GM12878 (cell line): ENCODE results near the gene CENPP.

Source experiments
- CBX3 ChIP-seq: fragments of 200-600 bp; sonication (generic); IDR thresholded peaks from 2 replicates; pipeline ENCODE4 v1.6.1; 2016; ENCODE audit warnings: low read depth, borderline replicate concordance
- CTCF ChIP-seq, 3 experiments: IDR thresholded peaks in 2 of 3; conservative IDR thresholded peaks in 1 of 3; 2 replicates each; pipeline ENCODE4 v1.5.1; 2011; ENCODE audit warnings: low read depth in 3 of 3, low read length in 3 of 3, mild to moderate bottlenecking in 3 of 3, control low read depth in 2 of 3, moderate library complexity in 2 of 3, inconsistent platforms in 1 of 3, mixed read lengths in 1 of 3; ENCODE audit not compliant: control insufficient read depth in 2 of 3, insufficient read depth in 1 of 3; ENCODE audit errors: extremely low read depth in 1 of 3
- FOXK2 ChIP-seq: fragments of 450-650 bp; IDR thresholded peaks from 2 replicates; pipeline ENCODE4 v1.6.1; 2017; ENCODE audit warnings: mild to moderate bottlenecking, moderate library complexity
- HDGF ChIP-seq: fragments of 450-650 bp; IDR thresholded peaks from 2 replicates; pipeline ENCODE4 v1.6.1; 2016; ENCODE audit warnings: antibody characterized with exemption
- POLR2A ChIP-seq: IDR thresholded peaks from 2 replicates; pipeline ENCODE4 v1.6.1; 2011; ENCODE audit warnings: low read depth, mild to moderate bottlenecking, low read length
- POLR2AphosphoS5 ChIP-seq: IDR thresholded peaks from 2 replicates; pipeline ENCODE4 v1.6.1; 2011; ENCODE audit warnings: mild to moderate bottlenecking, low read length, inconsistent platforms
- RCOR1 ChIP-seq: conservative IDR thresholded peaks from 2 replicates; pipeline ENCODE4 v1.6.1; 2012; ENCODE audit warnings: low read depth, low read length, improper control_type of control experiment
- REST ChIP-seq: IDR thresholded peaks from 2 replicates; pipeline ENCODE4 v1.6.1; 2012; ENCODE audit warnings: mild to moderate bottlenecking, low read depth, low read length
- RFX5 ChIP-seq: IDR thresholded peaks from 2 replicates; pipeline ENCODE4 v1.6.1; 2011; ENCODE audit warnings: low read depth, low read length, improper control_type of control experiment
- SP1 ChIP-seq: IDR thresholded peaks from one replicate; pipeline ENCODE4 v1.6.1; 2011; ENCODE audit warnings: low read depth, low read length
- TAF1 ChIP-seq: IDR thresholded peaks from 2 replicates; pipeline ENCODE4 v1.6.1; 2011; ENCODE audit warnings: mild to moderate bottlenecking, low read depth, low read length, borderline replicate concordance
- TF ChIP-seq, protein P1 (sequence below): IDR thresholded peaks from 2 replicates; pipeline ENCODE4 v1.6.1; 2011; ENCODE audit warnings: borderline replicate concordance, low read depth, mild to moderate bottlenecking, moderate library complexity, low read length; ENCODE audit not compliant: insufficient read depth, poor library complexity, severe bottlenecking
- TF ChIP-seq, protein P2 (sequence below): IDR thresholded peaks from 2 replicates; pipeline ENCODE4 v1.6.1; 2012; ENCODE audit warnings: low read depth, low read length, improper control_type of control experiment
- TF ChIP-seq, protein P3 (sequence below): fragments of 450-650 bp; IDR thresholded peaks from 2 replicates; pipeline ENCODE4 v1.6.1; 2014; ENCODE audit warnings: mild to moderate bottlenecking

- TF ChIP-seq CTCF (IDR thresholded peaks at IDR 0.05 in 2 of 3, conservative IDR thresholded peaks at IDR 0.05 in 1 of 3; ENCODE audit: control insufficient read depth in 2 of 3, extremely low read depth in 1 of 3, insufficient read depth in 1 of 3, low read depth in 3 of 3, low read length in 3 of 3) (no peak), RFX5 (no peak), SP1 (no peak), HDGF (no peak), FOXK2 (no peak), POLR2A (no peak), TAF1 (no peak), CBX3 (no peak), REST (no peak), POLR2AphosphoS5 (no peak), RCOR1 (no peak)
- TF ChIP-seq, protein P1, sequence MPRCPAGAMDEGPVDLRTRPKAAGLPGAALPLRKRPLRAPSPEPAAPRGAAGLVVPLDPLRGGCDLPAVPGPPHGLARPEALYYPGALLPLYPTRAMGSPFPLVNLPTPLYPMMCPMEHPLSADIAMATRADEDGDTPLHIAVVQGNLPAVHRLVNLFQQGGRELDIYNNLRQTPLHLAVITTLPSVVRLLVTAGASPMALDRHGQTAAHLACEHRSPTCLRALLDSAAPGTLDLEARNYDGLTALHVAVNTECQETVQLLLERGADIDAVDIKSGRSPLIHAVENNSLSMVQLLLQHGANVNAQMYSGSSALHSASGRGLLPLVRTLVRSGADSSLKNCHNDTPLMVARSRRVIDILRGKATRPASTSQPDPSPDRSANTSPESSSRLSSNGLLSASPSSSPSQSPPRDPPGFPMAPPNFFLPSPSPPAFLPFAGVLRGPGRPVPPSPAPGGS, result no peak
- TF ChIP-seq, protein P2, sequence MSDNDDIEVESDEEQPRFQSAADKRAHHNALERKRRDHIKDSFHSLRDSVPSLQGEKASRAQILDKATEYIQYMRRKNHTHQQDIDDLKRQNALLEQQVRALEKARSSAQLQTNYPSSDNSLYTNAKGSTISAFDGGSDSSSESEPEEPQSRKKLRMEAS, result no peak
- TF ChIP-seq, protein P3, sequence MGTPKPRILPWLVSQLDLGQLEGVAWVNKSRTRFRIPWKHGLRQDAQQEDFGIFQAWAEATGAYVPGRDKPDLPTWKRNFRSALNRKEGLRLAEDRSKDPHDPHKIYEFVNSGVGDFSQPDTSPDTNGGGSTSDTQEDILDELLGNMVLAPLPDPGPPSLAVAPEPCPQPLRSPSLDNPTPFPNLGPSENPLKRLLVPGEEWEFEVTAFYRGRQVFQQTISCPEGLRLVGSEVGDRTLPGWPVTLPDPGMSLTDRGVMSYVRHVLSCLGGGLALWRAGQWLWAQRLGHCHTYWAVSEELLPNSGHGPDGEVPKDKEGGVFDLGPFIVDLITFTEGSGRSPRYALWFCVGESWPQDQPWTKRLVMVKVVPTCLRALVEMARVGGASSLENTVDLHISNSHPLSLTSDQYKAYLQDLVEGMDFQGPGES, result no peak
Observed at GRCh38 chr9:92650839-92651621, 325.3 kb downstream of the CENPP start.
